Measurements from ENCODE around the gene RNLS.

- TF ChIP-seq POLR2A (IDR thresholded peaks at IDR 0.05; ENCODE audit: low read depth, low read length) (no peak), POLR2AphosphoS5 (IDR thresholded peaks at IDR 0.05; ENCODE audit: low read depth, low read length) (no peak)
Observed at GRCh38 chr10:88431103-88431502, 152.0 kb downstream of the RNLS start.
